Measurements from ENCODE around the gene SH2B3. TPM values are rescaled to one million over a fixed set of nuclear protein-coding genes. Genes with fewer than 3 reads are reported as not detected.
"Not testable (repeated sequence)": the region's sequence is repeated elsewhere in the genome, so short reads cannot be mapped to it uniquely, and the experiment has no call there.

The SH2B3 gene
- total and polyA plus RNA-seq, 9 donors: 9.1 to 20.7 (median 15.7) TPM

GRCh38 chr12:111398530-111398929 is 7.2 kb upstream of the SH2B3 start:
- Histone ChIP-seq H3K27me3 (ENCODE audit: control insufficient read depth, insufficient read depth, low read length) (peaks cover 5% of the 10 kb centered on the region), H3K4me1 (ENCODE audit: control insufficient read depth, insufficient read depth, low read length) (peaks cover 8% of the 10 kb centered on the region), H3K4me3 (ENCODE audit: low read length) (no peak overlapping the region), H3K9me3 (replicated peaks; ENCODE audit: control insufficient read depth, low read depth, low read length) (no peaks in the 10 kb centered on the region), H3K27ac (ENCODE audit: low read length) (no peak overlapping the region), H3K36me3 (ENCODE audit: control insufficient read depth, insufficient read depth, low read length) (no peaks in the 10 kb centered on the region)
- DNase-seq: peak; percentile 80
- WGBS (ENCODE audit: insufficient coverage): 50% methylated on average over 4 of the region's 4 CpGs

GRCh38 chr12:111399741-111400404 is 5.8 kb upstream of the SH2B3 start:
- not testable (repeated sequence) for H3K36me3 ChIP-seq (ENCODE audit: control insufficient read depth, insufficient read depth, low read length); H3K27ac ChIP-seq (ENCODE audit: low read length); H3K9me3 ChIP-seq (replicated peaks; ENCODE audit: control insufficient read depth, low read depth, low read length); H3K4me3 ChIP-seq (ENCODE audit: low read length); DNase-seq
- Histone ChIP-seq H3K4me1 (ENCODE audit: control insufficient read depth, insufficient read depth, low read length) (peaks cover 13% of the 10 kb centered on the region), H3K27me3 (ENCODE audit: control insufficient read depth, insufficient read depth, low read length) (peaks cover 10% of the 10 kb centered on the region)
- 72% methylated on average over 4 of the region's 9 CpGs for WGBS (ENCODE audit: insufficient coverage)

GRCh38 chr12:111401167-111401605 is 4.5 kb upstream of the SH2B3 start:
- Histone ChIP-seq H3K27ac (ENCODE audit: low read length) (no peak overlapping the region), H3K36me3 (ENCODE audit: control insufficient read depth, insufficient read depth, low read length) (no peaks in the 10 kb centered on the region), H3K4me3 (ENCODE audit: low read length) (no peak overlapping the region), H3K27me3 (ENCODE audit: control insufficient read depth, insufficient read depth, low read length) (peaks cover 15% of the 10 kb centered on the region), H3K9me3 (replicated peaks; ENCODE audit: control insufficient read depth, low read depth, low read length) (no peaks in the 10 kb centered on the region), H3K4me1 (ENCODE audit: control insufficient read depth, insufficient read depth, low read length) (peaks cover 21% of the 10 kb centered on the region)
- DNase-seq: no peak
- 89% methylated on average over 6 of the region's 6 CpGs for WGBS (ENCODE audit: insufficient coverage)

GRCh38 chr12:111402490-111402824 is 3.3 kb upstream of the SH2B3 start:
- Histone ChIP-seq H3K4me1 (ENCODE audit: control insufficient read depth, insufficient read depth, low read length) (peaks cover 33% of the 10 kb centered on the region), H3K27me3 (ENCODE audit: control insufficient read depth, insufficient read depth, low read length) (peaks cover 20% of the 10 kb centered on the region)
- H3K9me3 ChIP-seq (replicated peaks; ENCODE audit: control insufficient read depth, low read depth, low read length); H3K4me3 ChIP-seq (ENCODE audit: low read length); DNase-seq; H3K27ac ChIP-seq (ENCODE audit: low read length); H3K36me3 ChIP-seq (ENCODE audit: control insufficient read depth, insufficient read depth, low read length): not testable (repeated sequence)
- 90% methylated on average over 4 of the region's 9 CpGs for WGBS (ENCODE audit: insufficient coverage)

- WGBS (ENCODE audit: insufficient coverage): 49% methylated on average over 13 of the region's 21 CpGs
- Histone ChIP-seq H3K36me3 (ENCODE audit: control insufficient read depth, insufficient read depth, low read length) (no peaks in the 10 kb centered on the region), H3K4me1 (ENCODE audit: control insufficient read depth, insufficient read depth, low read length) (peaks cover 54% of the 10 kb centered on the region), H3K4me3 (ENCODE audit: low read length) (peak overlapping the region; percentile 36), H3K27me3 (ENCODE audit: control insufficient read depth, insufficient read depth, low read length) (peaks cover 20% of the 10 kb centered on the region), H3K9me3 (replicated peaks; ENCODE audit: control insufficient read depth, low read depth, low read length) (no peaks in the 10 kb centered on the region), H3K27ac (ENCODE audit: low read length) (peak overlapping the region; percentile 62)
- peak; percentile 61 for DNase-seq
These were observed 1.2 kb upstream of the SH2B3 start for GRCh38 chr12:111404362-111405148.

- H3K4me3 ChIP-seq (ENCODE audit: low read length): peak overlapping the region; percentile 36
- no peaks in the 10 kb centered on the region for H3K36me3 ChIP-seq (ENCODE audit: control insufficient read depth, insufficient read depth, low read length)
- peaks cover 62% of the 10 kb centered on the region for H3K4me1 ChIP-seq (ENCODE audit: control insufficient read depth, insufficient read depth, low read length)
- H3K9me3 ChIP-seq (replicated peaks; ENCODE audit: control insufficient read depth, low read depth, low read length): no peaks in the 10 kb centered on the region
- peaks cover 17% of the 10 kb centered on the region for H3K27me3 ChIP-seq (ENCODE audit: control insufficient read depth, insufficient read depth, low read length)
- under 1% methylated on average over 48 of the region's 59 CpGs for WGBS (ENCODE audit: insufficient coverage)
- H3K27ac ChIP-seq (ENCODE audit: low read length): peak overlapping the region; percentile 62
- peak; percentile 91 for DNase-seq
These were observed 419 bp upstream of the SH2B3 start for GRCh38 chr12:111405149-111405858.

DNA sequence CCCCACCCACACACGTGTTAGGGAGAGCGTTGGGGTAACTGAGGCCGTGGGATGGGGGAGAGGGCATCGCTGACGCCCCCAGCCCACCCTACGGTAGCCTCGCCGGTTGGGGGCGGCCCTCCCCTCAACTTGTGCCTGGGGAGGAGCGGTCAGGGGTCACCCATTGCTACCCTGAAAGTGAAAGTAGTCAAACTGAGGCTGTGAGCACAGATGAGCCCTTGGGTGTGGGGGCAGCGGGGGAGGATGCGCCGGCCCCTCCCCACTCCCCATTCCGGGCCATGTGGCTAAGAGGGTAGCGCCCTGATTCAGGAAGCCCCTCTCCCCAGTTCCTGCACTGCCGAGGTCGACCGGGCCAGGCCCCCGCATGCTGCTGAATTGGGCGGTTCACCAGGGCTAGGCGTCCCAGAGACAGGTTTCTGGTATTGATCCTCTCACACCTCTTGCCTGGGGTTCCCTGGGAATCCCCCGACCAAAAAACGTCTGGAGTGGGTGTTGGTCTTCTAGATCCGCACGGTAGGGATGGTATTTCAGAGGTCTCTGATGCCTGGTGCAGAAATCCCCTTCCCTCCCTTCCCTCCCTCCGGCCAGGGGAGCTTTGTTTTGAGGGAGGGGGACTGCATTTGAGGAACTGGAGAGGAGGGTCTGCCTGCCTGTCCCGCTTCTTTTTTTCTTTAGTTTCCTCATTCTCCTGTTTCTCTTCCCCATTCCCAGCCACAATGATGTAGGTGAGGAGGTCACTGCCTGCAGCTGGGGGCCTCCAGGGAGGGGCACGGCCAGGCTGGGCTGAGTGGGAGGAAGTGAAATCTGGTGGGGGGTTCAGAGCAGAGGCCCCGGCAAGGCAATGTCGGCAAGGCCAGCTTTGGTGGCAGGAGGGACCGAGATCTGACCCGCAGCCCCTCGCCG is 1.0 kb downstream of the SH2B3 start:
- Histone ChIP-seq H3K9me3 (replicated peaks; ENCODE audit: control insufficient read depth, low read depth, low read length) (no peaks in the 10 kb centered on the region), H3K4me1 (ENCODE audit: control insufficient read depth, insufficient read depth, low read length) (peaks cover 74% of the 10 kb centered on the region), H3K36me3 (ENCODE audit: control insufficient read depth, insufficient read depth, low read length) (no peaks in the 10 kb centered on the region), H3K27me3 (ENCODE audit: control insufficient read depth, insufficient read depth, low read length) (peaks cover 17% of the 10 kb centered on the region), H3K4me3 (ENCODE audit: low read length) (peak overlapping the region; percentile 84), H3K27ac (ENCODE audit: low read length) (peak overlapping the region; percentile 86)
- WGBS (ENCODE audit: insufficient coverage): 2% methylated on average over 13 of the region's 34 CpGs
- peak; percentile 72 for DNase-seq

- peak overlapping the region; percentile 86 for H3K27ac ChIP-seq (ENCODE audit: low read length)
- H3K4me1 ChIP-seq (ENCODE audit: control insufficient read depth, insufficient read depth, low read length): peaks cover 82% of the 10 kb centered on the region
These were observed 1.8 kb downstream of the SH2B3 start for GRCh38 chr12:111407377-111408115.

DNA sequence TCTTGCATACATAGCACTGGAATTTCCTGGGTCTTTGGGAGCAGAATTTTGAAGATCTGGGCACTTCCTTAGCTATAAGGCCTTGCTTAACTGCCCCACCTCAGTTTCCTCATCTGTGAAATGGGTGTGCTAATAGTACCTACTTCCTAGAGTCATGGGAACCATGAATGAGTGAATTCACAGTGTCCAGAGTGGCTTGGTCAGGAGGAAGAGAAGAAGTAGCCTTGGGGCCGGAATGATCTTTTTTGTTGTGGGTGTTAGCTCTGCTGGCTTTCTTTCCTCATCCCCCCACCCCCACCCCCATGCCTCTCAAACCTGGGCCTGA is 2.4 kb downstream of the SH2B3 start:
- no peaks in the 10 kb centered on the region for H3K9me3 ChIP-seq (replicated peaks; ENCODE audit: control insufficient read depth, low read depth, low read length)
- H3K27ac ChIP-seq (ENCODE audit: low read length): peak overlapping the region; percentile 86
- no peak for DNase-seq
- H3K27me3 ChIP-seq (ENCODE audit: control insufficient read depth, insufficient read depth, low read length): peaks cover 17% of the 10 kb centered on the region
- H3K4me3 ChIP-seq (ENCODE audit: low read length): peak overlapping the region; percentile 84
- peaks cover 83% of the 10 kb centered on the region for H3K4me1 ChIP-seq (ENCODE audit: control insufficient read depth, insufficient read depth, low read length)
- no peaks in the 10 kb centered on the region for H3K36me3 ChIP-seq (ENCODE audit: control insufficient read depth, insufficient read depth, low read length)
- no CpG with 5 or more reads among the region's 1 CpG for WGBS (ENCODE audit: insufficient coverage)

More at GRCh38 chr12:111407377-111408115, 1.8 kb downstream of the SH2B3 start:
- Histone ChIP-seq H3K27me3 (ENCODE audit: control insufficient read depth, insufficient read depth, low read length) (peaks cover 17% of the 10 kb centered on the region), H3K36me3 (ENCODE audit: control insufficient read depth, insufficient read depth, low read length) (no peaks in the 10 kb centered on the region), H3K9me3 (replicated peaks; ENCODE audit: control insufficient read depth, low read depth, low read length) (no peaks in the 10 kb centered on the region), H3K4me3 (ENCODE audit: low read length) (peak overlapping the region; percentile 84)
- DNase-seq: peak; percentile 64
- 14% methylated on average over 5 of the region's 9 CpGs for WGBS (ENCODE audit: insufficient coverage)
